Astrocyte of the spinal cord (primary cell): Measurements from ENCODE around the gene MRPS18A.

Experiments used
- DNase-seq: peaks from one replicate; pipeline ENCODE4 v3.0.0; 2011; ENCODE audit warnings: low read depth, low spot score
- H3K4me3 ChIP-seq: 2 replicates; pipeline ENCODE4 v1.5.1; 2011; ENCODE audit warnings: low read depth, mild to moderate bottlenecking, low read length, moderate library complexity
- CTCF ChIP-seq: IDR thresholded peaks from 2 replicates; pipeline ENCODE4 v1.5.1; 2012; ENCODE audit warnings: low read depth, mild to moderate bottlenecking, low read length, inconsistent platforms
- in situ Hi-C: cut with HindIII; loops from 2 replicates; pipeline ENCODE4 v1.10.0; 2017; ENCODE audit warnings: low sequenced_read_pairs

The MRPS18A gene

GRCh38 chr6:43671801-43672690 is 15.5 kb downstream of the MRPS18A start:
- in situ Hi-C loops: no loop called here
- no peak for DNase-seq
- TF ChIP-seq CTCF: no peak
- no peak overlapping the region for H3K4me3 ChIP-seq

GRCh38 chr6:43671011-43671800 is 16.4 kb downstream of the MRPS18A start:
- in situ Hi-C loops: no loop called here
- TF ChIP-seq CTCF: no peak
- no peak for DNase-seq
- no peak overlapping the region for H3K4me3 ChIP-seq

- no peak overlapping the region for H3K4me3 ChIP-seq
- no peak for TF ChIP-seq CTCF
- in situ Hi-C loops: no loop called here
- no peak for DNase-seq
Observed at GRCh38 chr6:43670623-43670986, 17.0 kb downstream of the MRPS18A start.

- DNase-seq: no peak
- in situ Hi-C loops: no loop called here
- H3K4me3 ChIP-seq: no peak overlapping the region
- TF ChIP-seq CTCF: no peak
Observed at GRCh38 chr6:43669922-43670622, 17.5 kb downstream of the MRPS18A start.

GRCh38 chr6:43669050-43669921 is 18.3 kb downstream of the MRPS18A start:
- TF ChIP-seq CTCF: no peak
- in situ Hi-C loops: no loop called here
- no peak overlapping the region for H3K4me3 ChIP-seq
- DNase-seq: peak; percentile 13
